ENCODE results near the gene ANKRD62.
"Not testable (repeated sequence)": the region's sequence is repeated elsewhere in the genome, so short reads cannot be mapped to it uniquely, and the experiment has no call there.

The ANKRD62 gene

GRCh38 chr18:12066910-12067511 lies 26.6 kb upstream of the ANKRD62 start:
- no peak for TF ChIP-seq CTCF (conservative IDR thresholded peaks at IDR 0.05; ENCODE audit: low read length)
- no peak overlapping the region for H3K4me3 ChIP-seq (ENCODE audit: low read length)
- DNase-seq (ENCODE audit: low read depth), result no peak

GRCh38 chr18:12067671-12068070 lies 26.0 kb upstream of the ANKRD62 start:
- no peak for TF ChIP-seq CTCF (conservative IDR thresholded peaks at IDR 0.05; ENCODE audit: low read length)
- no peak overlapping the region for H3K4me3 ChIP-seq (ENCODE audit: low read length)
- no peak for DNase-seq (ENCODE audit: low read depth)

GRCh38 chr18:12068316-12068949 lies 25.2 kb upstream of the ANKRD62 start:
- H3K4me3 ChIP-seq (ENCODE audit: low read length); DNase-seq (ENCODE audit: low read depth): not testable (repeated sequence)

- TF ChIP-seq CTCF (conservative IDR thresholded peaks at IDR 0.05; ENCODE audit: low read length), result no peak
- H3K4me3 ChIP-seq (ENCODE audit: low read length), result no peak overlapping the region
- DNase-seq (ENCODE audit: low read depth), result no peak
These were observed 24.7 kb upstream of the ANKRD62 start for GRCh38 chr18:12068950-12069320.

GRCh38 chr18:12071066-12071465 lies 22.6 kb upstream of the ANKRD62 start:
- DNase-seq (ENCODE audit: low read depth); H3K4me3 ChIP-seq (ENCODE audit: low read length): not testable (repeated sequence)

GRCh38 chr18:12072996-12073395 lies 20.6 kb upstream of the ANKRD62 start:
- DNase-seq (ENCODE audit: low read depth), result no peak
- H3K4me3 ChIP-seq (ENCODE audit: low read length), result no peak overlapping the region

GRCh38 chr18:12074736-12075135 lies 18.9 kb upstream of the ANKRD62 start:
- H3K4me3 ChIP-seq (ENCODE audit: low read length), result no peak overlapping the region
- no peak; the same call in 1 of the 2 replicates for TF ChIP-seq CTCF (conservative IDR thresholded peaks at IDR 0.05; ENCODE audit: low read length)
- DNase-seq (ENCODE audit: low read depth), result no peak

More at GRCh38 chr18:12072996-12073395, 20.6 kb upstream of the ANKRD62 start:
- no peak for TF ChIP-seq CTCF (conservative IDR thresholded peaks at IDR 0.05; ENCODE audit: low read length)

- DNase-seq (ENCODE audit: low read depth), result peak; percentile 49
- TF ChIP-seq CTCF (conservative IDR thresholded peaks at IDR 0.05; ENCODE audit: low read length), result no peak
- peak overlapping the region; percentile 20 for H3K4me3 ChIP-seq (ENCODE audit: low read length)
These were observed 17.1 kb upstream of the ANKRD62 start for GRCh38 chr18:12076424-12077140.

- not testable (repeated sequence) for H3K4me3 ChIP-seq (ENCODE audit: low read length); DNase-seq (ENCODE audit: low read depth)
These were observed 15.6 kb upstream of the ANKRD62 start for GRCh38 chr18:12077994-12078393.
